GM18526 (cell line): ENCODE results near the gene TIE1.

Experiments
- POLR2A ChIP-seq: IDR thresholded peaks from 3 replicates; pipeline ENCODE4 v1.6.1; 2011; ENCODE audit not compliant: insufficient read length; ENCODE audit errors: extremely low read depth

The TIE1 gene

DNA sequence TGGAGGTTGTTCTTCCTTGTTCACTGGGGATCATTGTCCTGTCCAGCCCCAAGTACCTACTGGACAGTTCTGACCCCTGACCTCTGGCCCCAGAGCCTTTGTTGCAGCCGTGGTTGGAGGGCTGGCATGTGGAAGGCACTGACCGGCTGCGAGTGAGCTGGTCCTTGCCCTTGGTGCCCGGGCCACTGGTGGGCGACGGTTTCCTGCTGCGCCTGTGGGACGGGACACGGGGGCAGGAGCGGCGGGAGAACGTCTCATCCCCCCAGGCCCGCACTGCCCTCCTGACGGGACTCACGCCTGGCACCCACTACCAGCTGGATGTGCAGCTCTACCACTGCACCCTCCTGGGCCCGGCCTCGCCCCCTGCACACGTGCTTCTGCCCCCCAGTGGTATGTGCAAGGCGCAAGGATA lies 11.4 kb downstream of the TIE1 start:
- no peak for TF ChIP-seq POLR2A

- no peak for TF ChIP-seq POLR2A
These were observed 12.1 kb downstream of the TIE1 start for GRCh38 chr1:43312663-43313515.

DNA sequence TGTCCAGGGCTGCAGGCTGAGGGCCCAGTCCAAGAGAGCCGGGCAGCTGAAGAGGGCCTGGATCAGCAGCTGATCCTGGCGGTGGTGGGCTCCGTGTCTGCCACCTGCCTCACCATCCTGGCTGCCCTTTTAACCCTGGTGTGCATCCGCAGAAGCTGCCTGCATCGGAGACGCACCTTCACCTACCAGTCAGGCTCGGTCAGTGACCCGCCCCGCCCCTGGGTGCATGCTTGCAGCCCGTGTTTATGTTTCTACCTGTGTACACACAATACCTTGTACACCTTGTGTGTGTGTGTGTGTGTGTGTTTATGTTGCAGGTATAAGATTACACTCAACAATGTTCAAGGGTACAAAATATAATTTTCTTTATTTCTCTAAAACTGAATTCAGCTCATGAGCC lies 13.0 kb downstream of the TIE1 start:
- TF ChIP-seq POLR2A, result no peak

GRCh38 chr1:43314233-43314632 lies 13.5 kb downstream of the TIE1 start:
- TF ChIP-seq POLR2A, result no peak

DNA sequence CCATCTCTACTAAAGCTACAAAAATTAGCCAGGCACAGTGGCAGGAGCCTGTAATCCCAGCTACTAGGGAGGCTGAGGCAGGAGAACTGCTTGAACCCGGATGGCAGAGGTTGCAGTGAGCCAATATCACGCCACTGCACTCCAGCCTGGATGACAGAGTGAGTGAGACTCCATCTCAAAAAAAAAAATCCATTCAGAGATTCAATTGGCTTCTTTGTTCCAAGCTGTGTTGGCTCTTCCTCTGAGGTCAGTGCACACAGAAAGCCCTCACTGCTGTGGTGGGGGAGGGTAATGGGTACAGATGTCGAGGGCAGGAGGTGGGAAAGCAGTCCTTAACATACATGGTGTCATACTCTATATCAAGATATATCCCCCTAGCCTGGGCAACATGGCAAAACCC lies 14.7 kb downstream of the TIE1 start:
- TF ChIP-seq POLR2A, result no peak

- no peak for TF ChIP-seq POLR2A
These were observed 15.4 kb downstream of the TIE1 start for GRCh38 chr1:43315963-43316737.

DNA sequence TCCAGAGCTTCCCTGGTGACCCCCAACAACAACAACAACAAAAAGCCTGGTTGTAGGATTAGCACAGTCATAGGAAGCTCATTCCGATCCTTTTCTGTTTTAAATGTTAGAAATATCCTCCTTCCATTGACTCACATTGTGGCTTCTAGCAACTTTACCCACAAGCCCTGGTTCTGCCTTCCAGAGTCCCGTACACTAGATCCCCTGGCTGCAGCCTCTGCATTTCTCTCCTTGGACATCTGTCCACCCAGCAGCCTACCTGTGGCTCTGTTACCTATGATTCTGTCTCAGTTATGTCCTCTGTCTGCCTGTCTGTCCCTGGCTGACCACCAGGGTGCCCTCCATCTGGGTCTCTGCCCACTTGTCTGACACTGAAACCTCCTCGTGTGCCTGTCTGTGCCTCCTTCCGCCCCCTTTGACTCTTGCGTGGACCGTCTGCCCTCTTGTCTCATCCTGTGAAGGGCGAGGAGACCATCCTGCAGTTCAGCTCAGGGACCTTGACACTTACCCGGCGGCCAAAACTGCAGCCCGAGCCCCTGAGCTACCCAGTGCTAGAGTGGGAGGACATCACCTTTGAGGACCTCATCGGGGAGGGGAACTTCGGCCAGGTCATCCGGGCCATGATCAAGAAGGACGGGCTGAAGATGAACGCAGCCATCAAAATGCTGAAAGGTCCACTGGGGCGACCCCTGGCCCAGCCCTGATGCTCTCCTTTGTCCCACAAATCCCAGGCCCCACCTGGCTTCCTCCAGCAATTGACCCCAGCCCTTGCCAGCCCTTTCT lies 16.1 kb downstream of the TIE1 start:
- no peak for TF ChIP-seq POLR2A

- TF ChIP-seq POLR2A, result no peak
These were observed 17.2 kb downstream of the TIE1 start for GRCh38 chr1:43317817-43318471.

GRCh38 chr1:43318831-43319230 lies 18.0 kb downstream of the TIE1 start:
- TF ChIP-seq POLR2A, result no peak

GRCh38 chr1:43319288-43319687 lies 18.5 kb downstream of the TIE1 start:
- no peak for TF ChIP-seq POLR2A

- TF ChIP-seq POLR2A, result no peak
These were observed 19.0 kb downstream of the TIE1 start for GRCh38 chr1:43319766-43320165.

GRCh38 chr1:43321331-43321891 lies 20.6 kb downstream of the TIE1 start:
- no peak for TF ChIP-seq POLR2A

GRCh38 chr1:43322506-43322905 lies 21.7 kb downstream of the TIE1 start:
- no peak for TF ChIP-seq POLR2A

DNA sequence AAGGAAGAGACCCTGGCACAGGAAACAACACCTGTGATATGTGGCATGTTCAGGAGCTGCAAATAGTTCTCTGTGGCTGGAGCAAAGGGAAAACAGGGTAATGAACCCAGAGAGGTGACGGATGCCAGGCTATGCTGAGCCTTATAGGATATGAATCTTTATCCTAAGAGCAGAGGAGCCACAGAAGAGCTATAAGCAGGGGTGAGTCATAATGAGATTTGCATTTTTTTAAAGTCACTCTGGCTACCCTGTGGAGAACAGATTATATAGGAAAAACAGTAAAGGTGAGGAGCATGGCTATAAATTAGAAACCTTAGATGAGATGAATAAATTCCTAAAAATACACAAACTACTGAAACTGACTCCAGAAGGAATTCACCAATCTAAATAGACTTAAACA lies 24.0 kb downstream of the TIE1 start:
- TF ChIP-seq POLR2A, result no peak

- no peak for TF ChIP-seq POLR2A
These were observed 24.6 kb downstream of the TIE1 start for GRCh38 chr1:43325381-43325780.
